Germinal center (tissue), 1 donor: ENCODE measurements around the gene ANKRD26.
A peak's percentile ranks its signal among the peaks of the same experiment; 100 is the strongest.
"Not testable (repeated sequence)": the region's sequence is repeated elsewhere in the genome, so short reads cannot be mapped to it uniquely, and the experiment has no call there.

Source experiments
- DNase-seq: peaks from one replicate; pipeline ENCODE4 v3.0.0; 2012; ENCODE audit warnings: mixed read lengths, low spot score

ANKRD26 gene

DNA sequence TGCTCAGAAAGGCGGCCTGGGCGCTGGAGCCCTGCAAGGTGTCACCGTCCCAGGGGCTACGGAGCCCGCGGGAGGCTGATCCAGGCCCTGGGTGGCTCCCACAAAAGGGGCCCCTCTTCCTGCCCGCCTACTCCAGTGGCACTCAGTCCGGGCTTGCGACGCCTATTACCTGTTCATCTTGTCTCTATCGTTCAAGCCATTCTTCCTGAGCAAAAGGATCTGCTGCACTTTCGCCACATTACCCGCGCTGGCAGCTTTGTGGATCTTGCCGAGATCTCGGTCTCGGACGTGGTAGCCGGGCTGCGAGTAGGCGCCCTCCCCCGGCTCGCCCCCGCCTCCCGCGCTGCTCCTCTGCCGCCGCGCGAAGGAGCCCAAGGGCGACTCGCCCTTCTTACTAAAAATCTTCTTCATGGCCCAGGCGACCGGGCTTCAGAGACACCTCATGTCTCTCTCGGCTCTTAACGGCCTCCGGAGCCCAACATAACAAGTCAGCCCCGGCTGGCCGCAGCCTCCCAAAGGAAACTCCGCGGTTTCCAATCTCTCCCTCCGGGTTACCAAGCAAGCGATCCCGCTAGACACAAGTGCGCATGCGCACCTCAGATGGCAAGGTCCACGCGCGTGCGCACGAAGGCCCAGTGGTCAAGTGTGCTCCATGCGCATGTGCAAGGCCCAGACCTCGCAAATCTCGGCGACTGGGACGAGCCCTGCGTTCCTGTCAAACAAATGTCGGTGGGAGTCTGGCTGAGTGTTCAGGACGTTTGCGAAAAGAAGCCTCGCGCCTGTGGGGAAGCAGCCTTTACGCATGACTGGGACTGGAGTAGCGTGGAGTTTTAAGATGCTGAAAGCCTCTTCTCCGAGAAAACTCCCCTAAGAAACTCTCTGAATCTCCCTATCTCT is at the start of gene ANKRD26:
Gene ANKRD26, minus strand, starts transcription at position 579 of the 897 bp plus-strand sequence. Its CDS starts 168 bp downstream, at position 411.
- peak; percentile 95 for DNase-seq

DNA sequence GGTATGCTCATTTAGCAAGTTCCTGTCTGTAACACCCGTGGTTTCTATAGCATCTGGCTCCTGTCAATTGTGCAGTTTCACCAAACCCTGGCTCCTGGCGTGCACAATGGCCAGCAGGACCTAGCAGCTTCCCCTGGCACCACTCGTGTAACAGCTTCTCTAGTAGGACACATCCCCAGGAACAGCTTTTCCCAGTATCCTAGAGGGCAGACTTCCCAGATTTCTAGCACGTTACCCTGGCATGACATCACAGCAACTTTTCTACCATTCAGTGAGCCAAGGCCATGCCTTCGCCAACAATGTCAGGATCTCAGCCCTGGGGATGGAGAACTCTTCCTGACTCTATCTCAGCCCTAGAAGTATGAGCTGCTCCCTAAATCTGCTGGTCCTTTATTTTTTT is 47.4 kb upstream of the ANKRD26 start:
- DNase-seq, result no peak

DNA sequence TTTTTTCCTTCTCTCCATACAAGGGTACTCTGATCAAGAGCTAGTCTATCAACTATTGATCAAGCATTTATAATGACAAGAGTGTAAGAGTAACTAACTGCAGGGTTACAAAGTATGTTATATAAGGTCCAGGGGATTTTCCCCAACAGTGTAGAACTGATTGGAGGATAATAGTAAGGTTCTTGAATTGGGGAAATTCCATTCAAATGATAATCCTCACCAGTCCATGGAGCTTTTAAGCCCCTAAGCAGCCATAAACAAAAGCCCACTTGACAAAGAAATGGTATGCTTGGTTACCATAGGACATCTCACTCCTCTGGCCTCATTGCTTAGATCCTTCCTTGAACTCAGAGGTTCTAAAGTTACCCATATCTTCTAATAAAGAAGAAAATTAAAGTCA is 45.6 kb upstream of the ANKRD26 start:
- no peak for DNase-seq

DNA sequence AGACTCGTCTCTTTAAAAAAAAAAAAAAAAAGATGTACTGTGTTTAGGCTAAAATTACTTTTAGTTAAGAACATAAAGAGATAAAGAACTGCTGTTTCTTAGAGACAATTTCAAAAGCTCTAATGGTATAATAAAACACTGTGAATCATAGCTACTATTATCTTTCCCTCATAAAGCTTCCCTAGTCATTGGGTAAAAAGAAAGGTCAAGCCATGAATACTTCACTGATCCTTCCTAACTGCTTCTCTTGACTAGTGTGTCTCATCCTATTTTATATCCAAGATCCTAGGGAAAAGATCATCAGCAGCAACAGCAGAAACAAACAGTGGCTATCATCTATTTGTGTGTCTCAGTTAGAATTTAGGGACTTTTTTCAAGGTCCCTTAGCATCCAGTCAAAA is 43.4 kb upstream of the ANKRD26 start:
- DNase-seq, result no peak

DNA sequence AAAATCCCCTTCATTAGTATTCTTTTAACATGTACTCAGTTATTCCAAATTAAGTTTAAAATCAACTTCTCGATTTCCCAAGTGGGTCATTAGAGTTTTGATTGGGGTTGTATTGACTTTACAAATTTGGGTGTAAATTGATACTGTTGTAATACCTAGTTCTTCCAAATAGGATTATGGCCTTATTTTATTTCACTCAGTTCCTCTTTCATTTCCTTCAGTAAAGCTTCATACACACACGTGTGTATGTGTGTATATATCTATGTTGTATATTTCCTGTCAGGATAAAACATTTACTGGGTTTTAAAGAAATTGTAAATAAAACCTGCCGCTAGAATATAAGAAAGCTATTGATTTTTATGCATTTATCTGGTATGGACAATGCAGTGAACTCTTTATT is 38.0 kb upstream of the ANKRD26 start:
- DNase-seq, result no peak

DNA sequence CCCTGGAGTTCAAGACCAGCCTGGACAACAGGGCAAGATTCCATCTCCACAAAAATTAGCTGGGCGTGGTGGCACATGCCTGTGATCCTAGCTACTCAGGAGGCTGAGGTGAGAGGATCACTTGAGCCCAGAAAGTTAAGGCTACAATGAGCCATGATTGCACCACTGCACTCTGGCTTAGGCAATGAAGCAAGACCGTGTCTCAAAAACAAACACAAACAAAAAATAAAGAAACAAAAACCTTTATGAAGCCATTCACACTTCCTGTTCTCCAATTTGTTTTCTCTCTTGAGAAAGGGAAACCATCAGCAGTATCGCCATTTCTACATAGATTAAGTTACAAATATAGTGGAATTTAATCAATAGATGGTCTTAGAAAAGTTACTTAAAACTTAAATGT is 34.1 kb upstream of the ANKRD26 start:
- no peak for DNase-seq

DNA sequence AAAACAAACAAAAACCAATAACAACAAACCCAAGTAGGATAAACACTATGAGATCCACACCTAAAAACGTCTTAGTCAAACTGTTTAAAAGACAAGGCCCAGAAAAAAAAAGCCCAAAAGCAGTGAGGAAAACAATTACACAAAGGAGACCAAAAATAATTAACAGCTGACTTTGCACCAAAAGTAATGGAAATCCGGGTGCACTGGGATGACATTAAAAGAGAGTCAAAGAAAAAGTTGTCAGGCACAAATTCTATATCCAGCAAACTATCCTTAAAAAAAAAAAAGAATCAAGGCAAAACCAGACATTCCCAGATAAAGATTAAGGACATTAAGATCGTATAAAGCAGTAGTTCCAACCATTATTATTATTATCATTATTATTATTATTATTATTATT is 7.9 kb upstream of the ANKRD26 start:
- DNase-seq, result no peak

DNA sequence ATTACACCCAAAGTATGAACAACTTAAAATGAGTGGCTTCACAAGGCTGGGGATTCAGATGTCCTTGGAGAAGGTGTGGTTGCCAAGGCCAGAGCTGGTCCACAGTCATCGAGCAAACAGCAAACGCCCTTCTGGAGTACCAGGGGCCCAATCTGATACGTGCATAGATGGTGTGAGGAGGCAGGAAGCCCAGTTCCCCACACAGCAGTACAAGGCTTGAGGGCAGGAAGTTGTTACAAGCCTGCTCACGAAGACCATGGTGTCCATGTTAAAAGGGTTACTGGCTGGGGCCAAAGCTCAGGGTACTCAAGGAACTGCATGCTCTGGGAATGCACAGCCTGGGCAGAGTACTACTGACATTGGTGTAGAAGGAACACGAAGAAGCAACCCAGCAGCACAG is 4.6 kb upstream of the ANKRD26 start:
- DNase-seq, result no peak

DNA sequence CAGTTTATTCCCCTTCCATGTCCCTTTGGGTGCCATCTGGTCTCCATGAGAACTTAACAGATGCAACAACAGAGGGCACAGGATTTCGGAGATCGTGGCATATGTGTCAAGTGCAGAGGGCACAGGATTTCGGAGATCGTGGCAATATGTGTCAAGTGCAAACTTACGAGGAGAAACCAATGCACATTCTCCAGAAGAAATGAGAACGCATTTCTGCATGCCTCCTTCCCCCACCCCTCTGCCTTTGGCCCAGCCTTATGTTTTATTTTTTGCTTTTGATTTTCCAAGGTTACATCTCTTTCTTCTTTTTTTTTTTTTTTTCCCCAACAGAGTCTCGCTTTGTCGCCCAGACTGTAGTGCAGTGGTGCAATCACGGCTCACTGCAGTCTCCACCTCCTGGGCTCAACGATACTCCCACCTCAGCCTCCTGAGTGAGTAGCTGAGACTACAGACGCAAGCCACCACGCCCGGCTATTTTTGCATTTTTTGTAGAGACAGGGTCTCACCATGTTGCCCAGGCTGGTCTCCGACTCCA is 586 bp upstream of the ANKRD26 start:
- no peak for DNase-seq

DNA sequence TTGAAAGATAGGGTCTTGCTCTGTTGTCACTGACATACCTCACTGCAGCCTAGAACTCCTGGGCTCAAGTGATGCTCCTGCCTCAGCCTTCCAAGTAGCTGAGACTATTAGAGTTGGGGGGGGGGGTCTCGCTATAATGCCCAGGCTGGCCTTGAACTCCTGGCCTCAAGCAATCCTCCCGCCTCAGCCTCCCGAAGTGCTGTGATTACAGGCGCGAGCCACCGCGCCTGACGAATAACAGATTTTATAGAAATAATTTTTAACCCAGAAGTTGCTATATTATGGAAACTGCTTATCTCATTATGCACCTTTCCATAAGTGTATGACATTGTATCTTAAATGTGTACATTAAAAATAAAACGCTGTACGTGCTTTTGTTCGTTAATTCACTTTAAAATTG is 846 bp downstream of the ANKRD26 start:
- DNase-seq, result no peak

DNA sequence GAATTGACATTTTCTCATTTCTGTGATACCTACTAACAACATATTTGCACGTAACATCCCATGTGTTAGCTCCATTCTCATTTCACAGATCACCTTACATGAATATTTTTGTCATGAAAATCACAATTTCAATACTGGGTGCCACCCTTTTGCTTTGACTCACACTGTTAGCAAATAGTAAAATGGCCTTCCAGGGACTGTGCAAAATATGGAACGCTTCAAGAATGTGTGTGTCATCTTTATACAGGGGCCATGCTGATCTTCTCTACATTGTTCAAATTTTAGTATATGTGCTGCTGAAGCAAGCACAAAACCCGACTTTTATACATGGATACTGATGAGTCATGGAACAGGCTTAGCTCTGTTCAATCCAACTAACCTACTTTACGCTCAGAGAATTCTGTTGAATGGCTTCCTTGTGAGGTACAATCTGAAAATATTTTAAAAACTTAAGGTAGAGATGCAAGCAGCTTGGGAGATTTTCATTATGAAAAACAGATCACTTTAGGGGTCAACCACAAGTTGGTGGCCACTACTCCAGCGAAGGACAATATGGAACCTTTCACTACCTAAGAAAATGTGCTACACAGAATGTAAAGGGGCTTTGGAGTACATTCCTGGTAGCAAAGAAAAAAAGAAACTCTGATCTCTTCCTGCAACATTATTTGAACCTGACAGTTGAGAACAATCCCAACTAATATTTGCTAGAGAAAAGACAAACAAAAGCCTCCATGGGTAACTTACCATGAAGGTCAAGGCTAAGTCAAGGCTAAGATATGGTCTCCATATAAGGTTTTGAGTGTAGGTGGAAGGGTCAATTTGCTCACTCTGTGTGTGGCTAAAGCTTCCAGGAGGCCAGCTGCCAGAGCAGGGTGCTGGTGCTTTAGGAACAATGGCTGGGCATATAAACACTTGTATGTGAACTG is 11.9 kb downstream of the ANKRD26 start:
- DNase-seq, result no peak

DNA sequence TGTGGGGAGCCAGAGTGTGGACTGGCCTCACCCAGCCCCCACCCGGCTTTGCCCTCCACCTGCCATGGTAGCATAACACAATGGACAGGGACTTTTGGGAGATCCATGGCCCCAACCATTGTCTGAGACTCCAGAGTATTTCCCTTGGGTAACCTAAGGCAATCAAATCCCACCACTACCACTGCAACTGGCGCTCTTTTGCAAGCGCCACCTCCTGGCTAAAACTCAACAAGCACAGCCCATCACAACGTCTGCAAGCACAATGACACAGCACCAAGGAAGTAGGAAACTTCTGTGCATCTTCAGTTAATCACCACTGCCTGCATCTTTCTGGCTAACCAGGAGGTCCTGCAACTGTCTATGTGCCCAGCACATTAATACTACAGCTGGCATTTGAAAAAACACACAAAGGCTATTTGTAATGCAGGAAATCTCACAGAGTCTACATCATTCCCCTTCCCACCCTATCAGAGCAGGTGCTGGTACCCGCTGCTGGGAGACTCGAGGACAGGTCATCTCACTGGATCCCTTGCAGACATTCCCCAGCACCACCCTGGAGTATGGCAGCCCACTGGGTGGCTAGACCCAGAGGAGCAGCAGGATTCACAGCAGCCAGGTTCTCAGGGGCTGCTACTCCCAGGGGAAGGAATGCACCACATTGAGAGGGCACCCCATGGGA is 27.7 kb downstream of the ANKRD26 start:
- DNase-seq, result no peak

DNA sequence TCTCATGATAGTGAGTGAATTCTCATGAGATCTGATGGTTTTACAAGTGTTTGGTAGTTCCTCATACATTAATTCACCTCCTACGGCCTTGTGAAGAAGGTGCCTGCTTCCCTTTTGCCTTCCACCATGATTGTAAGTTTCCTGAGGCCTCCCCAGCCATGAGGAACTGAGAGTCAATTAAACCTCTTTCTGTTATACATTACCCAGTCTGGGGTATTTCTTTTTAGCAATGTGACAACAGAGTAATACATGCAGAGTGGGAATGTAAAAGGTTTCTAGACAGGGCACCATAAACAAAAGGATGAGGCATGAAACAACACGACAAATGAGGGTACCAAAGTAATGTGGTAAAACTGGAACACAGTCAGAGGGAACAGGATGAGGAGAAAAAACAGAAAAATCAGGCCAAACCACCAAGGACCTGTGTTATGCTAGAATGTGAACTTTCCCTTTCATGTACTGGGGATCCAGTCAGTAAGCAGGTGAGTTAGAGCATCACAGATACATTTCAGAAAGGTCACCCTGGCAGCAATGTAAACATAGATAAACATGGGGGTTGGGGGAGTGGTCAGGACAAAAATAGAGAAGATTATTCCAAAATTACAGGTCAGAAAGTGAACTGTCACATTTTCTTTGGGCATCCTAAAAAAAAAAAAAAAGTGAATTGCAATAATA is 31.9 kb downstream of the ANKRD26 start:
- no peak for DNase-seq

DNA sequence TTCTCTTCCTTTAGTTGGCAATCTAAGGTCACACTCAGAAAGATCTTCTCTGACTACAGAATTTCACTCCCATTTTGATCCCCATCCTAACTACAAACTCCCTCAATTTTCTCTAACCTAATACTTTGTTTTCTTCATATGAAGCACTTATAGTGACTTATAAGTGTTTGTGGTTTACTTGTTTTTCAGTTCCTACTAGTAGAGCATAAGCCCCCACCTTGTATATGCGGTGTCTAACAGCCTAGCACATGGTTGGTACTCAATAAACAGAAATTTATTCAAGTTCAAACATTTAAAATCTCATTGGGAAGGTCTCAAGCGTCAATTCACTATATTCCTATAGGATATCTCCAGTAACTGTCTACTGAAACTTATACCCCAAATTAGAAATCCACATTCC is 35.2 kb downstream of the ANKRD26 start:
- DNase-seq, result no peak

DNA sequence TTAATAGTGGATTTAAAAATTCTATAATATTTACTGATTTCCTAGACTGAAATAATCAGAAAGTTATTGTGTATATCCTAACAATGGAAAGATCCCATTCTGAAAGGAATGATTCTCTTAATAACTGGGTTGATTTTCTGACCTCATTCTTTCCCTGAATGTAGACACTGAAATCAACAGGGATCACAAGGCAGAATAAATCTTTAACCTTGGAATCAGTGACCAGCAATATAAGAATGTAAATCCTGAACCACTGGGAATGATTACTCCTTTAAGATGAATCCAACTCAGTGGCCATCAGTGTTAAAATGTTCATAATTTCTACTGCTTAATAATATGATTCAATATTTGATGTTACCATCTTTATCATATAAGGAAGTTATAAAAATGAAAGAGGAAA is 47.6 kb downstream of the ANKRD26 start:
- no peak for DNase-seq

DNA sequence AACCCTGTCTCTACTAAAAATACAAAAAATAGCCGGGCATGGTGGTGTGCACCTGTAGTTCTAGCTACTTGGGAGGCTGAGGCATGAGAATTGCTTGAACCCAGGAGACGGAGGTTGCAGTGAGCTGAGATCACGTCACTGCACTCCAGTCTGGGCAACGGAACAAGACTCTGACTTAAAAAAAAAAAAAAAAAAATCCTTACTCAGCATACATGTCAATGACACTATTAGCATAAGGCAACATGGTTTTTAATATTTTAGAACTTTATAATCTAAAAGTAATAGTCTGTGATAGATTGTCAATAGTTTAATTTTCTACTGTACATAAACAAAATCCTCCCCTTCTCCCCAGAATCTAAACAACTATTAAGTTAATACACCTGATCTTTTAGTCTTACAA is 55.0 kb downstream of the ANKRD26 start:
- not testable (repeated sequence) for DNase-seq

DNA sequence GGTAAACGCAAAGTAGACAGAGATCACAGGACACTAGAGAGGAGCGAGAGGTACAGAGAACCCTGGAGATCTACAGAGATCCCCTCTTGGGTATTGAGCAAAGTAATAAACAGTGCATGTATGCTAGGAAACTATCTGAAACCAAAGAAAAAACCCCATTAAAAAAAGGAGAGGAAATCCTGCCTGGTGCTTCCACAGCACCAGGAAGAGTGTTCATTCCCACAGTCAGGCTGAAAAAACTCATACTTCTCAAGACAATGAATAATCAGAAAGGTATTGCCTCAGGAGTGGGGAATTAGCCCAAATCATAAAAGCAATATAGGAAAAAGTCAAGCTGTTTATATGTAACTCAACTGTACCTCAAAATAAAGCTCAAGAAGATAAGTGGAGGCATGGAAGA is 59.1 kb downstream of the ANKRD26 start:
- no peak for DNase-seq

DNA sequence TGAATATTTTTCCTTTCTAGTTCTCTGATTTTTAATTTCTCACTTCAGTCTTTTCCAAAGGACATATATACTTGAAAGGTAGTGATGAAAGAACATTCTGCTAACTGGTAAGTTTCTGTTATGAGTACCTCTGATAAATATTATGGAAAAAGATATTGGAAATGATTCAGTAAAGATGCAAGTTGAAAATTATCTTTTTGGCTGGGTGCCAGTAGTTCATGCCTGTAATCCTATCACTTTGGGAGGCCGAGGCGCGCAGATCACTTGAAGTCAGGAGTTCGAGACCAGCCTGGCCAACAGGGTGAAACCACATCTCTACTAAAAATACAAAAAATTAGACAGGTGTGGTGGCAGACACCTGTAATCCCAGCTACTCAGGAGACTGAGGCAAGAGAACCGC is 62.1 kb downstream of the ANKRD26 start:
- no peak for DNase-seq

DNA sequence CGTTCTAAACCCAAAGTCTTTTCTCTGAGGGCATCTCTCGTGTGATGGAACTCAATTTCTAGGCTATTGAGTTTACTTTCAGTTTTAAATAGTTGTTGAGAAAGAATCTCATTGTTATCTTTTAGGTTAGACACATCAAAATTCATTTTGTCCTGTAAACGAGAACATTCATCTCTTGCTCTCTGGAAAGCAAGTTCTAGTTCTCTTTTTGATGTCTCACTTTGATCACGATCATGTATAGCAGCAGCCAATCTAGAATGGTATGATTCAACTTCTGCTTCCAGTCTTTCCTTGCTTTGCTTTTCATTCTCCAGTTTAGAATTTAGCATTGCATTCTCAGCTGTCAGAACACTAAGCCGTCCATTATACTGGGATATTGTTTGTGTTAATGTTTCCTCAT is 65.1 kb downstream of the ANKRD26 start:
- no peak for DNase-seq

DNA sequence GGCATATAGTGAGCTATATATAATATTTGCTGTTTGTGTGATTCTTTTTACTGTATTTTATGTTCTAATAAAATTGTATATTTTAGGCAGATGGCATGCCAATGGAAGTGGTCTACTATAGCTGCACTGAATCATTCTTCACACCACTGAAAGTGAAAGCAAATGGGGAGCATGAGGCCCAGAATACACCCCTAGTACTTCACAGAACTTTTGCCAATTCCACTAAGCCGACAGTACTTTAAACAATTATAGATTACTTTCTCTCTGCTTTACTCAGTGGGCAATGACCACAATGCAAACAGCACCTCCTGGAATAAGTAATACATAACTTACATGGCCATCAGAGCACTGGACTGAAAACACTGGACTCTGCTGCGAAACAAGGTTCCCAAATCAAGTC is 70.2 kb downstream of the ANKRD26 start:
- no peak for DNase-seq

DNA sequence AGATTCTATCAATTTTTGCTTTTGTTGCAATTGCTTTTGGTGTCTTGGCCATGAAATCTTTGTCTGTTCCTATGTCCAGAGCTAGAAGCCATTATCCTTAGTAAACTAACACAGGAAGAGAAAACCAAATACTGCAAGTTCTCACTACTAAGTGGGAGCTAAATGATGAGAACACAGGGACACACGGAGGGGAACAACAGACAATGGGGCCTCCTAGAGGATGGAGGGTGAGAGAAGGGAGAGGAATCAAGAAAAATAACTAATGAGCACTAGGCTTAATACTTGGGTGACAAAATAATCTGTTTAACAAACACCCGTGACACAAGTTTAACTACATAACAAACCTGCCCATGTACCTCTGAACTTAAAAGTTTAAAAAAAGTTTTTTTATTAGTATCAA is 78.2 kb downstream of the ANKRD26 start:
- DNase-seq, result no peak

DNA sequence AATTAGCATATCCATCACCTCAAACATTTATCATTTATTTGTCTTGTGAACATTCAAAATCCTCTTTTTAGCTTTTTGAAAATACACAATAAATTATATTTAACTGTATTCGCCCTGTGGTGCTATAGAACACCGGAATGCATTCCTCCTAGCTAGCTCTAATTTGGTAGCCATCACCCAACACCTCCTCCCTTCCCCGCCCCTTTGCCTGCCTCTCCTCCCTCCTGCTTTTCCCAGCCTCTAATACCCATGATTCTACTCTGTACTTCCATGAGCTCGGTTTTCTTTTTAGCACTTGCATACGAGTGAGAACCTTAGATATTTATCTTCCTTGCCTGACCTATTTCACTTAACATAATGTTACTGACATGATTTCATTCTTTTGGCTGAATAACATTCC is 80.1 kb downstream of the ANKRD26 start:
- DNase-seq, result no peak
